Activated effector memory CD4-positive, alpha-beta T cell treated with Interleukin-2 at 50 U/mL for 16 hours (primary cell): Measurements from ENCODE around the gene CGB2.
A peak's percentile ranks its signal among the peaks of the same experiment; 100 is the strongest.
"Not testable (repeated sequence)": the region's sequence is repeated elsewhere in the genome, so short reads cannot be mapped to it uniquely, and the experiment has no call there.

Experiments used
- DNase-seq: peaks from one replicate; pipeline ENCODE4 v3.0.0-alpha.2; 2020

Gene CGB2

GRCh38 chr19:49038557-49039276, 7.0 kb downstream of the CGB2 start:
- not testable (repeated sequence) for DNase-seq

- not testable (repeated sequence) for DNase-seq
Measured at GRCh38 chr19:49039736-49040135, 8.0 kb downstream of the CGB2 start.

- no peak for DNase-seq
Measured at GRCh38 chr19:49042177-49042576, 10.5 kb downstream of the CGB2 start.

DNA sequence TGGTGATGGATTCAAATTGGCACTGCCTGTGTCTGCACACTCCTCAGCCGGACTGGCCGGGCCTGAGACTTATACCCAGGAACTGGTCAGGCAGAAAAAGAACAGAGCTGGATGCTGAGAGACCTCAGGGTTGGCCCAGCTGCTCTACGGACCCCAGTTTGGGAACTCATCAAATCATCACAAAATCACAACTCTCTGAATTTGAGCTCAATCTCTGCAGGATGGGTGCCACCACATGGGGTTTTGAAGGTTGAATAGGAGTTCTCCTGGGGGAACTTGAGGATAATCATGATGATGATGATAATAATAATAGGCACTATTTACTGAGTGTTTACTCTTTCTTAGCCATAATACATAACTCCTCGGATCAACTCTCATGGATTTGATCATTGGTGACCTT, 11.0 kb downstream of the CGB2 start:
- DNase-seq = not testable (repeated sequence)

DNA sequence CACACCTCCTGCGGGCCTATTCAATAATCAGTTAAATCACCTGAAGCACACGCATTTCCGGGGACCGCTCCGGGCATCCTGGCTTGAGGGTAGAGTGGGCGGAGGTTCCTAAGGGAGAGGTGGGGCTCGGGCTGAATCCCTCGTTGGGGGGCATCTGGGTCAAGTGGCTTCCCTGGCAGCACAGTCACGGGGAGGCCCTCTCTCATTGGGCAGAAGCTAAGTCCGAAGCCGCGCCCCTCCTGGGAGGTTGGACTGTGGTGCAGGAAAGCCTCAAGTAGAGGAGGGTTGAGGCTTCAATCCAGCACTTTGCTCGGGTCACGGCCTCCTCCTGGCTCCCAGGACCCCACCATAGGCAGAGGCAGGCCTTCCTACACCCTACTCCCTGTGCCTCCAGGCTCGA, 11.9 kb downstream of the CGB2 start, which contains the start of gene CGB5:
Gene CGB5 (plus strand): TSS at position 301 of the 400 bp plus-strand sequence. CDS start 362 bp downstream, outside the sequence.
- not testable (repeated sequence) for DNase-seq

- not testable (repeated sequence) for DNase-seq
Measured at GRCh38 chr19:49049011-49049410, 17.3 kb downstream of the CGB2 start, which contains the start of gene CGB8. Gene CGB8 (minus strand): TSS chr19:49049111. CDS start chr19:49048739, 372 bp downstream.

DNA sequence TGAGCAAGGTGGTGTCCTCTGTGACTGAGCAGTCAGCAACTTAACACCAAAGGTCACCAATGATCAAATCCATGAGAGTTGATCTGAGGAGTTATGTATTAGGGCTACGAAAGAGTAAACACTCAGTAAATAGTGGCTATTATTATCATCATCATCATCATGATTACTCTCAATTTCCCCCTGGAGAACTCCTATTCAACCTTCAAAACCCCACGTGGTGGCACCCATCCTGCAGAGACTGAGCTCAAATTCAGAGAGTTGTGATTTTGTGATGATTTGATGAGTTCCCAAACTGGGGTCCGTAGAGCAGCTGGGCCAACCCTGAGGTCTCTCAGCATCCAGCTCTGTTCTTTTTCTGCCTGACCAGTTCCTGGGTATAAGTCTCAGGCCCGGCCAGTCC, 18.1 kb downstream of the CGB2 start:
- not testable (repeated sequence) for DNase-seq

DNA sequence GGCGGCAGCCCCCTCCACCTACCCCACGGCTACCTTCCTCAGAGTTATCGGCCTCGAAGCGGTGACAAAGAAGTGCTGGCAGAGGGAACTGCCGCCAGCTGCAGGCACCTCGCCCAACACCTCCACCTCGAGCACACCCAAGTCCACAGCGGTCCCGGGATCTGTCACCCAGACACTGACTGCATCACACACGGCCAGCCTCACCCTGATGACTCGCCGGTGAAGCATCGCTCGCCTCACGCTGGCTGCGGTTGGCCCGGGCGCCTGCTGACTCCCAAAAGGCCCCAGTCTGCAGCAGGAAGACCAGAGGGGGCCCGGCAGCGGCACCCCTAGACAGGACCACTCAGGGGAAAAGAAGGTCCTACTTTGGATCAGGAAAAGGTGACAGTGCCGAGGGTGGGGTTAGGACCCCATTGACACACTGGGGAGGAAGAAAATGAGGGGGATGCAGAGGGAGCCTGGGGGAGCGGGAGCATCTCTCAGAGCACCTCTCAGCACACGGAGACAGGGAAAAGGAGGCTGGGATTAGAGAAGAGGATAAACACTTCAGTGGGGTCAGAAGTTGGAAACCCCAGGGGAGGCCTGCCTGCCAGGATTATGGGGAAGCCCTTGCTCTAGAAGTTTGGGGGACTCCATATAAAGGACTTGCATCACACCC, 18.8 kb downstream of the CGB2 start:
- not testable (repeated sequence) for DNase-seq

DNA sequence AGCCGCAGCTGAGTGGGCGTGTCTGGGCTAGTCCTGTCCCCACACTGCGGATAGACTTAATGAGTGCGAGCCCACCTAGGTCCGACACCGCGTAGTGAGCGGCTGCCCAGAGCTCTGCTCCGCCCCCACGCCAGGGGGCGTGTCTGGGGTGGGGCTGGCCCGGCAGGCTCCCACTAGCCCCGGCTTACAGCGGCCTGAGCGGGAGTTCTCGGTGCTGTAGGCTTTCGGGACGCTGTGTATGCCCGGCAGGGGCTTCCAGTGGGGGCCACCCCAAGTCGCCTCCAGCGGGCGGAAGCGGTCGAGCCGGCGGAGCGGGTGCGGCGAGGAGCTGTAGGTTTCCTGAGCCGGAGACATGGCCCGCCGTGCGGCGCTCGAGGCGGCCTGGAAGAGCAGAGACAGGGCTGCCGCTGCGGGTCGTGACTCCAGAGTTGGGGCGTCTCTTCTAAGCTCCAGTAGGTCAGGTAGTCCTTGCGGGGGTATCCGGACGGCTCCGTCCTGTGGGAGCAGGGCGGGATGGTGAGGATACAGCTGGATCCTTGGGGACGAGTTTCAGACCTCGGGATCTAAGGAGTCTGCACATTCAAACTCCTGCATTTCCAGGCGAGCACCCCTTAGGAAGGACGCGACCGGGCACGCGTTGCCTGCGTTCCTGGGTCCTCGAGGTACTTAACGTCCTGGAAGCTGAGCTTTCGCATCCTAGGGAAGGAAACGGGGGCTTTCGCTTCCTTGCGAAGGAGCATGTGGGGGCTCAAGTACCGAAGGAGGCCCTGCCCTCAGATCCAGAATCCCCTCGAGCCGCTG, 24.6 kb downstream of the CGB2 start:
- peak; percentile 44 for DNase-seq

- not testable (repeated sequence) for DNase-seq
Measured at GRCh38 chr19:49056902-49057596, 25.4 kb downstream of the CGB2 start.

DNA sequence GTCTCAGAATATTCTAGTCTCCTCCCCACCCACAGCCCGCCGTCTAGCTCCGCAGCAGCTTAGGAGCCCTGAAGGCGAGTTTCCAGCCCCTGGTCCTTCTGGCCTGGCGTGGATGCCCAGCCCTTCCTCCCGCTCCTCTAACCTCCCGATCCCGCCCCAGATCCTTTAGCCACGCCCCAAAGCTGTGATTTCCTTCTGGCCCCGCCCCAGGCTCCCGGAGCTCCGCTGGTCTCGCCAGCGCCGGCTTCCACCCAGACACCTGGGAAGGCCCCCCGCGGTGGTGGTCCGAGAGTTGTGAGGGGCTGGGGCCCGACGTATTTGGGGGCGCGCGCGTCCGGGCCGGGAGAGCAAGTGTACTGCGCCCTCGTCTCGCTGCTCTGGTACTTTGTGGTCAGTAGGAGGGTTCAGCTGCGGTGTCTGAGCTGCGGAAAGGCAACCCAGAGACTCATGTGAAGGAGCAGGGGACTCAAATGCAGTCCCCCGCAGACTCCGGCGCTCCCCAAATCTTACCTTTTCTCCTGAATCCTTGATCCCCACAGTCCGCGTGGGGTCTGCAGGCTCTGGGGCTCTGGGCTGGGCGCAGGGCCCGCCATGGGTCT, 26.0 kb downstream of the CGB2 start, which contains the start of gene CGB7:
Gene CGB7 (minus strand): TSS at position 114 of the 599 bp plus-strand sequence. CDS start 2,374 bp downstream, outside the sequence.
- DNase-seq = peak; percentile 15

DNA sequence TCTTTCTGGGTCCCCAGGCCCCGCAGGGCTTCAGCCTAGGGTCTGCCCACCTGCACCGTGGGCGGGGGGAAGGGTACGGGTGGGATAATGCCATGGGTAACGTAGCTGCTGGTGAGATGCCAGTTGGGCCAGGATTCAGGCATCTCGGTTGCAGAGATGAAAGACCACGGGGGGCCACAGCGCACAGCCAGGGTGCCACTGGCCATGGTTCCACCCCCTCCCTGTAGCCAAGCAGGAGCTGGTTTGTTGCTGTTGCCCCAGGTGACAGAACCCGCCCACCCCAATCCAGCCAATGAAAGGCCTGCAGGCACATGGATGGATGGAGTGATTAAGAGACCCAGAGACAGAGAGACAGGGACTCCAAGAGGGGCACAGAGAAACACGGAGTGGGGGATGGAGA, 26.9 kb downstream of the CGB2 start:
- DNase-seq = no peak

DNA sequence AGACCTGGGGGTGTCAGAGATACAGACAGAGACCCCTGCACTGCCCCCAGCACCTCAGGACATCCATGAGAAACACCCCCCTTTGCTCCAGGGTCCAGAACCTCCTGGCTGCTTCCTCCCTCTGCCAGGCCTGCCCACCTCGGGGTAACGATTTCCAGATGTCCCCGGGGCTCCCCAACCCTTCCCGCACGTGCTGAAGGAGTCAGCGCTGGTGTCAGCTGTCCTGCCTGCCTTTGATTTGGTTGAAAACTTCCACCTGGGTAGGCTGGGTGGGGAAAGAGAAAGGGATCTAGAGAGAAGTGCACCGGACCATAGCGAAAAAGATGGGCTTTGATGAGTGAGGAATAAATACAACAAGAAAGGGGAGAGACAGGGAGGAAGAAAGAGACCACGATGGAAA, 27.4 kb downstream of the CGB2 start:
- DNase-seq = no peak

GRCh38 chr19:49061000-49061399, 29.3 kb downstream of the CGB2 start:
- no peak for DNase-seq

GRCh38 chr19:49061445-49061844, 29.8 kb downstream of the CGB2 start:
- no peak for DNase-seq

- no peak for DNase-seq
Measured at GRCh38 chr19:49064029-49064629, 32.4 kb downstream of the CGB2 start.

GRCh38 chr19:49064768-49065611, 33.3 kb downstream of the CGB2 start, which contains the start of gene NTF4:
Gene NTF4 (minus strand): TSS chr19:49064818. CDS start chr19:49061997, 2,821 bp downstream.
- DNase-seq = no peak

DNA sequence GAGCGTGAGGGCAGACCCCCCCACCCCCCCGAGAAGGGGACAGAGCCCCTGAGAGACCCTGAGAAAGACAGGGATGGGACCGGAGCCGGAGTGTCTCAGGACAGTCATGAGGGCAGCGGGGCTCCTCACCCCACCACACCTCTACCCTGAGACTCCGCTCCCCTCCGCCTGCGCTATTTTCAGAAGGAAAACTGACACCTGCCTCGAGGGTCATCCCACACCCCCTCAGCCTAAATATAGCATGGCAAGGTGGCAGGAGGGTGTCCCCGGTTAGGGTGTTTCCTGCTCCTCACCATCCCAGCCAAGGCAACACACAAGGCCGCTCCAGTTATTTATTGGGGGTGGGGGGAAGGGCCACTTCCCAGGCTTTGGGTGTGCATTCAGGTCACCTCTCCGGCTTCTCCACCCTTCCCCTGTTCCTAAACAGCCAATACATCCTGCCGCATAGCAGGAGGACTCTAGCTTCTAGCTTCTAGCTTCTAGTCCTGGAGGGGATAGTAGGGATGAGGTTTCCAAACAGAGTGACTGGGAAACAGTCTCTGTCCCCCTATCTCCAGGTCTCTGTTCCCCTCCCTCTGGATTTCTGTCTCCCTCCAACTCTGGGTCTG, 34.3 kb downstream of the CGB2 start:
- DNase-seq = no peak

DNA sequence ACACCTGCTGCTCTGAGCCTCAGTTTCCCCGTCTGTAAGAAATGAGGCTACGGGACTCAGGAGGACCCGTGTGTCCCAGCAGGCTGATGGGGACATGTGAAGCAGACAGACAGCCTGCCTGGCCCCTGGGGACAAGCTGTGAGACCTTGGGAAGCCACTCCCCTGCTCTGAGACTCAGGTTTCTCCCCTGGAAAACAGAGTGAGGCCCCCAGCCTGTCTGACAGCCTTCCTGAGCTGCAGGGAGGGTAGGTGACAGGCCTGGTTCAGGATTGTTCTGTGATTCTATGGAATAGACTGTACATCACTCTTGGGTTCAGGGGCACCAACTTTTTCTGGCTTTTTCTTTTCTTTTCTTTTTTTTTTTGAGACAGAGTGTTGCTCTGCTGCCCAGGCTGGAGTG, 35.9 kb downstream of the CGB2 start:
- DNase-seq = no peak

DNA sequence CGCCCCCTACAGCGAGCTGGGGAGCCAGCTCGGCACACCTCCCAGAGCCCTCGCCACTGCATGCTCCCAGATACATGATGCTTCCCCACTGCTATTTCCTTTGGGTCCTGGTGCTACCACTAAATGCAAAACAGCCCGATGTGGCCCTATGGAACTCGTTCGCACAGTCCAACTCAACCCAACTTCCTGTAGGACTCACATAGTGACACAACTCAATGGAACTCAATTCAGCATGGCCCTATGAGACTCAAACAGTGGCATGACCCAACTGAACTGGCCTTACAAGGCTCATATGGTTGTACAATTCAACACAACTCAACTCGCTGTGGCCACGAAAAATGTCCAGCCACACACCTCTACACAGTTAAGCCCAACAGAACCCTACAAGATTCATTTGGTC, 37.3 kb downstream of the CGB2 start:
- no peak for DNase-seq
